Thyroid gland (tissue), 4 donors: ENCODE data around the gene TMEM94.

Experiments used
- CTCF ChIP-seq, 6 experiments: fragments of 200-600 bp in 3 of 6; fragments of 450-650 bp in 3 of 6; sonication (generic) in 3 of 6; IDR thresholded peaks; one replicate each; pipeline ENCODE4 v1.5.1; 2016 to 2019; ENCODE audit warnings: antibody characterized with exemption in 6 of 6, mild to moderate bottlenecking in 2 of 6, inconsistent platforms in 1 of 6, moderate library complexity in 1 of 6
- POLR2A ChIP-seq, 2 donors: fragments of 450-650 bp; IDR thresholded peaks; one replicate each; pipeline ENCODE4 v1.6.1; 2017; ENCODE audit warnings: antibody characterized with exemption in 2 of 2, mild to moderate bottlenecking in 2 of 2, moderate library complexity in 1 of 2

GRCh38 chr17:75542229-75542628 lies 85.8 kb downstream of the TMEM94 start:
- no peak for TF ChIP-seq CTCF (IDR thresholded peaks at IDR 0.05)
- TF ChIP-seq POLR2A (IDR thresholded peaks at IDR 0.05): no peak
